ENCODE results near the gene TXNRD1.

- TF ChIP-seq POLR2A (IDR thresholded peaks at IDR 0.05): no peak
- TF ChIP-seq, protein P1, sequence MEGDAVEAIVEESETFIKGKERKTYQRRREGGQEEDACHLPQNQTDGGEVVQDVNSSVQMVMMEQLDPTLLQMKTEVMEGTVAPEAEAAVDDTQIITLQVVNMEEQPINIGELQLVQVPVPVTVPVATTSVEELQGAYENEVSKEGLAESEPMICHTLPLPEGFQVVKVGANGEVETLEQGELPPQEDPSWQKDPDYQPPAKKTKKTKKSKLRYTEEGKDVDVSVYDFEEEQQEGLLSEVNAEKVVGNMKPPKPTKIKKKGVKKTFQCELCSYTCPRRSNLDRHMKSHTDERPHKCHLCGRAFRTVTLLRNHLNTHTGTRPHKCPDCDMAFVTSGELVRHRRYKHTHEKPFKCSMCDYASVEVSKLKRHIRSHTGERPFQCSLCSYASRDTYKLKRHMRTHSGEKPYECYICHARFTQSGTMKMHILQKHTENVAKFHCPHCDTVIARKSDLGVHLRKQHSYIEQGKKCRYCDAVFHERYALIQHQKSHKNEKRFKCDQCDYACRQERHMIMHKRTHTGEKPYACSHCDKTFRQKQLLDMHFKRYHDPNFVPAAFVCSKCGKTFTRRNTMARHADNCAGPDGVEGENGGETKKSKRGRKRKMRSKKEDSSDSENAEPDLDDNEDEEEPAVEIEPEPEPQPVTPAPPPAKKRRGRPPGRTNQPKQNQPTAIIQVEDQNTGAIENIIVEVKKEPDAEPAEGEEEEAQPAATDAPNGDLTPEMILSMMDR (IDR thresholded peaks at IDR 0.05): no peak
Observed at GRCh38 chr12:104279164-104279563, 63.6 kb downstream of the TXNRD1 start.

Measured in thyroid gland (tissue), 4 donors.